ENCODE results near the gene ATAD3C.
"Not testable (repeated sequence)": the region's sequence is repeated elsewhere in the genome, so short reads cannot be mapped to it uniquely, and the experiment has no call there.

- TF ChIP-seq POLR2A (IDR thresholded peaks at IDR 0.05; ENCODE audit: extremely low read depth, insufficient read length); CTCF (IDR thresholded peaks at IDR 0.05; ENCODE audit: low read depth, low read length); MAX (IDR thresholded peaks at IDR 0.05; ENCODE audit: low read depth, low read length): not testable (repeated sequence)
Measured at GRCh38 chr1:1512425-1512824, 62.9 kb downstream of the ATAD3C start.
